ENCODE data around the gene LRP3. TPM values are rescaled to one million over a fixed set of nuclear protein-coding genes. Genes with fewer than 3 reads are reported as not detected.

The LRP3 gene
- total and polyA plus RNA-seq, 2 donors from 2014 or later, result 13.9 to 23.8 TPM

GRCh38 chr19:33248954-33249613 lies 55.0 kb downstream of the LRP3 start:
- intact Hi-C loops (cut with DNase I), result no loop called here
- Histone ChIP-seq H3K9ac (ENCODE audit: low read length in 3 of 3) (no peak overlapping the region), H3K4me1 (ENCODE audit: control insufficient read depth in 2 of 3, insufficient read depth in 2 of 3, low read depth in 1 of 3, low read length in 3 of 3) (no peaks in the 10 kb centered on the region), H3K4me3 (ENCODE audit: low read length in 3 of 3) (no peak overlapping the region), H3K9me3 (ENCODE audit: control insufficient read depth in 2 of 3, insufficient read depth in 1 of 3, low read length in 3 of 3) (peaks cover 0 to 7% (median 2%) of the 10 kb centered on the region in 3 donors), H3K36me3 (ENCODE audit: control insufficient read depth in 2 of 3, insufficient read depth in 3 of 3, low read length in 3 of 3) (peaks cover 0 to 2% (median 0%) of the 10 kb centered on the region in 3 donors), H3K27me3 (ENCODE audit: control insufficient read depth, insufficient read depth, low read length) (peaks cover 2% of the 10 kb centered on the region), H3K27ac (ENCODE audit: low read depth in 2 of 2, low read length in 2 of 2) (no peak overlapping the region)
- TF ChIP-seq CTCF (IDR thresholded peaks at IDR 0.05; ENCODE audit: borderline replicate concordance, extremely low read depth, insufficient read depth), result no peak
- FAIRE-seq (no peak), DNase-seq (peak in 1 of 5 donors; percentile 75)

- Histone ChIP-seq H3K27ac (ENCODE audit: low read depth in 2 of 2, low read length in 2 of 2) (no peak overlapping the region), H3K4me3 (ENCODE audit: low read length in 3 of 3) (peak overlapping the region in 1 of 3 donors; percentile 47), H3K9ac (ENCODE audit: low read length in 3 of 3) (no peak overlapping the region), H3K36me3 (ENCODE audit: control insufficient read depth in 2 of 3, insufficient read depth in 3 of 3, low read length in 3 of 3) (peaks cover 0 to 2% (median 0%) of the 10 kb centered on the region in 3 donors), H3K4me1 (ENCODE audit: control insufficient read depth in 2 of 3, insufficient read depth in 2 of 3, low read depth in 1 of 3, low read length in 3 of 3) (no peaks in the 10 kb centered on the region), H3K9me3 (ENCODE audit: control insufficient read depth in 2 of 3, insufficient read depth in 1 of 3, low read length in 3 of 3) (peaks cover 0 to 7% (median 2%) of the 10 kb centered on the region in 3 donors), H3K27me3 (ENCODE audit: control insufficient read depth, insufficient read depth, low read length) (peaks cover 2% of the 10 kb centered on the region)
- peak in 1 of 5 donors; percentile 15 for DNase-seq
- FAIRE-seq, result no peak
- TF ChIP-seq CTCF (IDR thresholded peaks at IDR 0.05; ENCODE audit: borderline replicate concordance, extremely low read depth, insufficient read depth), result no peak
- intact Hi-C loops (cut with DNase I), result no loop called here
Measured at GRCh38 chr19:33249740-33250366, 55.7 kb downstream of the LRP3 start.

GRCh38 chr19:33250500-33250899 lies 56.4 kb downstream of the LRP3 start:
- no peak overlapping the region for H3K27ac ChIP-seq (ENCODE audit: low read depth in 2 of 2, low read length in 2 of 2)
- no peak overlapping the region for H3K4me3 ChIP-seq (ENCODE audit: low read length in 3 of 3)
- no peak for DNase-seq
- peaks cover 0 to 7% (median 2%) of the 10 kb centered on the region in 3 donors for H3K9me3 ChIP-seq (ENCODE audit: control insufficient read depth in 2 of 3, insufficient read depth in 1 of 3, low read length in 3 of 3)
- TF ChIP-seq CTCF (IDR thresholded peaks at IDR 0.05; ENCODE audit: borderline replicate concordance, extremely low read depth, insufficient read depth), result no peak
- no peaks in the 10 kb centered on the region for H3K4me1 ChIP-seq (ENCODE audit: control insufficient read depth in 2 of 3, insufficient read depth in 2 of 3, low read depth in 1 of 3, low read length in 3 of 3)
- intact Hi-C loops (cut with DNase I), result no loop called here
- FAIRE-seq, result no peak
- peaks cover 0 to 2% (median 0%) of the 10 kb centered on the region in 3 donors for H3K36me3 ChIP-seq (ENCODE audit: control insufficient read depth in 2 of 3, insufficient read depth in 3 of 3, low read length in 3 of 3)
- H3K27me3 ChIP-seq (ENCODE audit: control insufficient read depth, insufficient read depth, low read length), result peaks cover 2% of the 10 kb centered on the region
- no peak overlapping the region for H3K9ac ChIP-seq (ENCODE audit: low read length in 3 of 3)

All from kidney (tissue), 14 donors.